ENCODE measurements around the gene PSMB7. TPM values are rescaled to one million over a fixed set of nuclear protein-coding genes. Genes with fewer than 3 reads are reported as not detected.

PSMB7 gene
- total RNA-seq, 1 experiment from 2014 or later = 216 TPM

DNA sequence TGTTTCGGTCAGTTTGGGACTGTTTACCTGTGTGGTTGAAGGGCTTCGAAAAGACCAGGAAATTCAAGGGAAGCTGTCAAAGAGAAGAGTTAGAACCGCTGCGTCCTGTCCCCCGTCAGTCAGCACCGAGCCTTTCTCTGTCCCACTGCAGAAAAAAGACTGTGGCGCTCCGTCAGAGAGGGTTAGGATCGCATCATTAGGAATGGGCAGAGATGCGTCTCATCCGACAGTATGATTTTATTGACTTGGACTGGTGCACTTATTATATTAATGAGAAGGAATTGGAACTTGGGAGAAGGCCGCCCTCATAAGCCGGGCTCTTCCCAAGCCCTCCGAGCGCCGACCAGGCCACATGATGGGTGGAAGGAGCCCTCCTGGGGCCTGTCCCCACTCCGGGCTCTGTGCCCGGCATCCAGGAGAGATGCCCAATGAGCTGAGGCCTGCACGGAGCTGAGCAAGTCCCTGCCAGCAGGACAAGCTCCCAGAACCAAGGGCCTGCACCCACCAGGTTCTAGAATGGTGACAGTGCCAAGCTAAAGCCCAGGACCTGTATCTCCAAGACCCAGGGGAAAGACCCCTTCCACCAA lies 85.9 kb downstream of the PSMB7 start:
- no peak overlapping the region for H3K27ac Mint-ChIP-seq (ENCODE audit: unreplicated experiment)
- no peaks in the 10 kb centered on the region for H3K9me3 Mint-ChIP-seq (ENCODE audit: unreplicated experiment)
- intact Hi-C loops (cut with micrococcal nuclease; ENCODE audit: unreplicated experiment) = loop anchor here (5.0 kb wide), 1 partner anchor 1992 kb away; no protein-coding TSS in a partner anchor

DNA sequence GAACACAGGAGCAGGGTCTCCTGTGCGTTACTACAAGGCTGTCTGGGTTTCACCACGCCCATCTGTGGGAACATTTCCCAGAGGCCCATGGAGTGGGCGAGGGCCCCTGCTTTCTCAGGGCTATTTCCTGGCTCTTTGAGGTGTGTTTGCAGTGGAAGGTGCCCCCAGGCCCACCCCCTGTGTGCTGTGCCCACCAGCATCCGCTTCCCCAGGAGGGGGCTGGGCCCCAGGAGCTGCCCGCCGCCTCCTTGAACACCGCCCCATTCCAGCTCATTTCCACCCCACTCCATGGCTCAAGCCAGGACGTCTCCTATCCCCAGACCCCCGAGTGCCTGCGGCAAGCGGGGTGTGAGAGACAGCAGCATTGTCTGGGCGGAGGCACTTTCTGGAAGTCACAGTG lies 87.0 kb downstream of the PSMB7 start:
- Mint-ChIP-seq H3K9me3 (ENCODE audit: unreplicated experiment) (no peaks in the 10 kb centered on the region), H3K4me1 (ENCODE audit: low read depth, unreplicated experiment) (no peaks in the 10 kb centered on the region), H3K27ac (ENCODE audit: unreplicated experiment) (no peak overlapping the region), H3K36me3 (ENCODE audit: insufficient read depth, unreplicated experiment) (peaks cover 21% of the 10 kb centered on the region), H3K4me3 (ENCODE audit: unreplicated experiment) (no peak overlapping the region), H3K27me3 (ENCODE audit: insufficient read depth, unreplicated experiment) (no peaks in the 10 kb centered on the region)
- CTCF ChIA-PET = no interaction called here
- H3K9me3 ChIP-seq = no peaks in the 10 kb centered on the region
- BruUV-seq (replicated peaks) = no TSS peak
- intact Hi-C loops (cut with micrococcal nuclease; ENCODE audit: unreplicated experiment) = loop anchor here (5.0 kb wide), 1 partner anchor 1991 kb away; no protein-coding TSS in a partner anchor
- no peaks in the 10 kb centered on the region for H3K27me3 ChIP-seq (replicated peaks; ENCODE audit: control insufficient read depth, insufficient read depth, low read length)
- no peaks in the 10 kb centered on the region for H3K4me1 ChIP-seq
- DNase-seq = no peak
- POLR2A ChIA-PET = no interaction called here
- no peaks in the 10 kb centered on the region for H3K36me3 ChIP-seq (ENCODE audit: control insufficient read depth, insufficient read depth, low read length)
- no peak overlapping the region for H3K4me3 ChIP-seq (ENCODE audit: low read depth, low read length)
- TF ChIP-seq, protein P1, sequence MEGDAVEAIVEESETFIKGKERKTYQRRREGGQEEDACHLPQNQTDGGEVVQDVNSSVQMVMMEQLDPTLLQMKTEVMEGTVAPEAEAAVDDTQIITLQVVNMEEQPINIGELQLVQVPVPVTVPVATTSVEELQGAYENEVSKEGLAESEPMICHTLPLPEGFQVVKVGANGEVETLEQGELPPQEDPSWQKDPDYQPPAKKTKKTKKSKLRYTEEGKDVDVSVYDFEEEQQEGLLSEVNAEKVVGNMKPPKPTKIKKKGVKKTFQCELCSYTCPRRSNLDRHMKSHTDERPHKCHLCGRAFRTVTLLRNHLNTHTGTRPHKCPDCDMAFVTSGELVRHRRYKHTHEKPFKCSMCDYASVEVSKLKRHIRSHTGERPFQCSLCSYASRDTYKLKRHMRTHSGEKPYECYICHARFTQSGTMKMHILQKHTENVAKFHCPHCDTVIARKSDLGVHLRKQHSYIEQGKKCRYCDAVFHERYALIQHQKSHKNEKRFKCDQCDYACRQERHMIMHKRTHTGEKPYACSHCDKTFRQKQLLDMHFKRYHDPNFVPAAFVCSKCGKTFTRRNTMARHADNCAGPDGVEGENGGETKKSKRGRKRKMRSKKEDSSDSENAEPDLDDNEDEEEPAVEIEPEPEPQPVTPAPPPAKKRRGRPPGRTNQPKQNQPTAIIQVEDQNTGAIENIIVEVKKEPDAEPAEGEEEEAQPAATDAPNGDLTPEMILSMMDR (IDR thresholded peaks at IDR 0.05; ENCODE audit: insufficient read depth in 1 of 2, low read depth in 1 of 2, low read length in 1 of 2, severe bottlenecking in 1 of 2, unreplicated experiment in 1 of 2) = no peak

More for the DNA sequence above, 85.9 kb downstream of the PSMB7 start:
- no peak for DNase-seq
- no peaks in the 10 kb centered on the region for H3K4me1 ChIP-seq
- BruUV-seq (replicated peaks) = no TSS peak
- no peaks in the 10 kb centered on the region for H3K36me3 ChIP-seq (ENCODE audit: control insufficient read depth, insufficient read depth, low read length)
- Mint-ChIP-seq H3K4me1 (ENCODE audit: low read depth, unreplicated experiment) (no peaks in the 10 kb centered on the region), H3K36me3 (ENCODE audit: insufficient read depth, unreplicated experiment) (peaks cover 24% of the 10 kb centered on the region), H3K4me3 (ENCODE audit: unreplicated experiment) (no peak overlapping the region), H3K27me3 (ENCODE audit: insufficient read depth, unreplicated experiment) (no peaks in the 10 kb centered on the region)
- H3K27me3 ChIP-seq (replicated peaks; ENCODE audit: control insufficient read depth, insufficient read depth, low read length) = no peaks in the 10 kb centered on the region
- no peaks in the 10 kb centered on the region for H3K9me3 ChIP-seq
- POLR2A ChIA-PET = no interaction called here
- CTCF ChIA-PET = no interaction called here
- no peak overlapping the region for H3K4me3 ChIP-seq (ENCODE audit: low read depth, low read length)
- TF ChIP-seq, protein P1 (IDR thresholded peaks at IDR 0.05; ENCODE audit: insufficient read depth in 1 of 2, low read depth in 1 of 2, low read length in 1 of 2, severe bottlenecking in 1 of 2, unreplicated experiment in 1 of 2) = no peak

- TF ChIP-seq, protein P1 (IDR thresholded peaks at IDR 0.05; ENCODE audit: insufficient read depth in 1 of 2, low read depth in 1 of 2, low read length in 1 of 2, severe bottlenecking in 1 of 2, unreplicated experiment in 1 of 2) = no peak
- H3K9me3 Mint-ChIP-seq (ENCODE audit: unreplicated experiment) = no peaks in the 10 kb centered on the region
- ChIA-PET POLR2A (no interaction called here), CTCF (no interaction called here)
- no TSS peak for BruUV-seq (replicated peaks)
- no peaks in the 10 kb centered on the region for H3K4me1 Mint-ChIP-seq (ENCODE audit: low read depth, unreplicated experiment)
- no peaks in the 10 kb centered on the region for H3K27me3 Mint-ChIP-seq (ENCODE audit: insufficient read depth, unreplicated experiment)
- Histone ChIP-seq H3K27me3 (replicated peaks; ENCODE audit: control insufficient read depth, insufficient read depth, low read length) (no peaks in the 10 kb centered on the region), H3K4me1 (no peaks in the 10 kb centered on the region), H3K36me3 (ENCODE audit: control insufficient read depth, insufficient read depth, low read length) (peaks cover under 1% of the 10 kb centered on the region), H3K9me3 (no peaks in the 10 kb centered on the region), H3K4me3 (ENCODE audit: low read depth, low read length) (no peak overlapping the region)
- H3K36me3 Mint-ChIP-seq (ENCODE audit: insufficient read depth, unreplicated experiment) = peaks cover 22% of the 10 kb centered on the region
- DNase-seq = no peak
- no peak overlapping the region for H3K27ac Mint-ChIP-seq (ENCODE audit: unreplicated experiment)
- H3K4me3 Mint-ChIP-seq (ENCODE audit: unreplicated experiment) = no peak overlapping the region
- intact Hi-C loops (cut with micrococcal nuclease; ENCODE audit: unreplicated experiment) = loop anchor here (5.0 kb wide), 1 partner anchor 1990 kb away; no protein-coding TSS in a partner anchor
Measured at GRCh38 chr9:124327491-124327890, 87.8 kb downstream of the PSMB7 start.
